GM12874 (cell line): ENCODE measurements around the gene MSH5.

ENCODE experiments used
- CTCF ChIP-seq: IDR thresholded peaks from 2 replicates; pipeline ENCODE4 v1.5.1; 2011; ENCODE audit warnings: low read depth, mild to moderate bottlenecking, control low read depth, low read length, moderate library complexity; ENCODE audit not compliant: insufficient read depth

MSH5 gene

GRCh38 chr6:31736021-31736767 is 3.6 kb upstream of the MSH5 start, which contains the start of gene CLIC1:
Gene CLIC1 (minus strand): TSS chr6:31736530. CDS start chr6:31736300, 230 bp downstream.
- TF ChIP-seq CTCF = no peak

- TF ChIP-seq CTCF = no peak
Observed at GRCh38 chr6:31736768-31737314, 3.0 kb upstream of the MSH5 start.

- TF ChIP-seq CTCF = no peak
Observed at GRCh38 chr6:31737315-31737990, 2.4 kb upstream of the MSH5 start.

- 0 out of 2 replicates have a peak, but pooled peaks have one; percentile 17 for TF ChIP-seq CTCF
Observed at GRCh38 chr6:31737991-31738979, 1.5 kb upstream of the MSH5 start.

GRCh38 chr6:31740397-31741223 is 805 bp downstream of the MSH5 start:
- TF ChIP-seq CTCF = no peak

- no peak for TF ChIP-seq CTCF
Observed at GRCh38 chr6:31741815-31742214, 2.0 kb downstream of the MSH5 start.
